ACC112 (cell line): ENCODE data around the gene CACNA2D4.
"Not testable (repeated sequence)": the region's sequence is repeated elsewhere in the genome, so short reads cannot be mapped to it uniquely, and the experiment has no call there.

Experiments used
- H2AFZ ChIP-seq: fragments of 200-600 bp; sonication (generic); one replicate; pipeline ENCODE4 v1.6.0; 2017; ENCODE audit warnings: antibody characterized with exemption, low read length; ENCODE audit not compliant: unreplicated experiment
- H3K27ac ChIP-seq: fragments of 200-600 bp; sonication (generic); 2 replicates; pipeline ENCODE4 v1.5.1; 2014; ENCODE audit warnings: low read depth, mild to moderate bottlenecking, antibody characterized with exemption, low read length, moderate library complexity
- H3K27me3 ChIP-seq: fragments of 200-600 bp; sonication (generic); 2 replicates; pipeline ENCODE4 v1.6.1; 2014; ENCODE audit warnings: mild to moderate bottlenecking, antibody characterized with exemption, low read length, moderate library complexity, mixed read lengths; ENCODE audit not compliant: insufficient read depth
- H3K36me3 ChIP-seq: fragments of 200-600 bp; sonication (generic); 2 replicates; pipeline ENCODE4 v1.6.1; 2016; ENCODE audit warnings: mild to moderate bottlenecking, antibody characterized with exemption, low read length, moderate library complexity, mixed read lengths; ENCODE audit not compliant: insufficient read depth
- H3K4me1 ChIP-seq: fragments of 200-600 bp; sonication (generic); one replicate; pipeline ENCODE4 v1.6.1; 2016; ENCODE audit warnings: low read length, mixed read lengths; ENCODE audit not compliant: insufficient read depth, unreplicated experiment, control insufficient read depth
- H3K4me3 ChIP-seq: fragments of 200-600 bp; sonication (generic); 2 replicates; pipeline ENCODE4 v1.5.1; 2014; ENCODE audit warnings: mild to moderate bottlenecking, low read depth, low read length
- H3K79me2 ChIP-seq: fragments of 200-600 bp; sonication (generic); one replicate; pipeline ENCODE4 v1.6.0; 2016; ENCODE audit warnings: low read length; ENCODE audit not compliant: control insufficient read depth, unreplicated experiment, insufficient read depth

Gene CACNA2D4

GRCh38 chr12:1820191-1820895 is 98.1 kb downstream of the CACNA2D4 start, which contains the start of gene LRTM2:
TSS of gene LRTM2 (plus strand) at chr12:1820565. CDS start at chr12:1828149, 7,584 bp downstream.
- H3K4me1 ChIP-seq, result no peaks in the 10 kb centered on the region

GRCh38 chr12:1819571-1819970 is 98.9 kb downstream of the CACNA2D4 start:
- Histone ChIP-seq H2AFZ (no peak overlapping the region), H3K27me3 (peaks cover 82% of the 10 kb centered on the region), H3K4me3 (no peak overlapping the region), H3K79me2 (no peaks in the 10 kb centered on the region), H3K4me1 (no peaks in the 10 kb centered on the region), H3K36me3 (no peaks in the 10 kb centered on the region), H3K27ac (no peak overlapping the region)

More at GRCh38 chr12:1820191-1820895, 98.1 kb downstream of the CACNA2D4 start, which contains the start of gene LRTM2:
- H3K27ac ChIP-seq, result no peak within 1 kb of the TSS
- no peaks in the 10 kb centered on the region for H3K36me3 ChIP-seq
- H3K27me3 ChIP-seq, result peaks cover 82% of the 10 kb centered on the region
- no peaks in the 10 kb centered on the region for H3K79me2 ChIP-seq
- H2AFZ ChIP-seq, result no peak within 1 kb of the TSS
- no peak within 1 kb of the TSS for H3K4me3 ChIP-seq

- Histone ChIP-seq H2AFZ (no peak overlapping the region), H3K4me3 (no peak overlapping the region), H3K4me1 (no peaks in the 10 kb centered on the region), H3K79me2 (no peaks in the 10 kb centered on the region), H3K27ac (no peak overlapping the region), H3K36me3 (no peaks in the 10 kb centered on the region), H3K27me3 (peaks cover 82% of the 10 kb centered on the region)
Measured at GRCh38 chr12:1819050-1819449, 99.4 kb downstream of the CACNA2D4 start.

GRCh38 chr12:1817928-1818327 is 100.5 kb downstream of the CACNA2D4 start:
- H3K4me3 ChIP-seq, H3K36me3 ChIP-seq, H3K79me2 ChIP-seq, H3K4me1 ChIP-seq, H3K27ac ChIP-seq, H2AFZ ChIP-seq: not testable (repeated sequence)
- H3K27me3 ChIP-seq, result peaks cover 71% of the 10 kb centered on the region

GRCh38 chr12:1816730-1817348 is 101.6 kb downstream of the CACNA2D4 start:
- Histone ChIP-seq H3K4me1 (peaks cover 4% of the 10 kb centered on the region), H3K79me2 (no peaks in the 10 kb centered on the region), H2AFZ (no peak overlapping the region), H3K27me3 (peaks cover 60% of the 10 kb centered on the region), H3K36me3 (no peaks in the 10 kb centered on the region), H3K4me3 (no peak overlapping the region), H3K27ac (no peak overlapping the region)

- peaks cover 52% of the 10 kb centered on the region for H3K27me3 ChIP-seq
- H2AFZ ChIP-seq, result no peak overlapping the region
- H3K4me1 ChIP-seq, result peaks cover 4% of the 10 kb centered on the region
- no peak overlapping the region for H3K4me3 ChIP-seq
- no peaks in the 10 kb centered on the region for H3K36me3 ChIP-seq
- H3K79me2 ChIP-seq, result no peaks in the 10 kb centered on the region
- no peak overlapping the region for H3K27ac ChIP-seq
Measured at GRCh38 chr12:1815814-1816729, 102.4 kb downstream of the CACNA2D4 start.

GRCh38 chr12:1815108-1815507 is 103.3 kb downstream of the CACNA2D4 start:
- Histone ChIP-seq H3K27me3 (peaks cover 42% of the 10 kb centered on the region), H3K79me2 (no peaks in the 10 kb centered on the region), H3K27ac (no peak overlapping the region), H2AFZ (no peak overlapping the region), H3K4me1 (peaks cover 4% of the 10 kb centered on the region), H3K4me3 (no peak overlapping the region), H3K36me3 (no peaks in the 10 kb centered on the region)

- Histone ChIP-seq H3K27ac (no peak overlapping the region), H3K4me1 (peaks cover 4% of the 10 kb centered on the region), H3K36me3 (no peaks in the 10 kb centered on the region), H3K4me3 (no peak overlapping the region), H2AFZ (no peak overlapping the region), H3K79me2 (no peaks in the 10 kb centered on the region), H3K27me3 (peaks cover 34% of the 10 kb centered on the region)
Measured at GRCh38 chr12:1814266-1814665, 104.2 kb downstream of the CACNA2D4 start.

GRCh38 chr12:1812650-1813302 is 105.7 kb downstream of the CACNA2D4 start:
- peaks cover 4% of the 10 kb centered on the region for H3K4me1 ChIP-seq
- H3K4me3 ChIP-seq, result no peak overlapping the region
- no peak overlapping the region for H3K27ac ChIP-seq
- H3K79me2 ChIP-seq, result no peaks in the 10 kb centered on the region
- no peak overlapping the region for H2AFZ ChIP-seq
- peaks cover 30% of the 10 kb centered on the region for H3K27me3 ChIP-seq
- H3K36me3 ChIP-seq, result no peaks in the 10 kb centered on the region

GRCh38 chr12:1811948-1812291 is 106.5 kb downstream of the CACNA2D4 start:
- Histone ChIP-seq H3K27me3 (peaks cover 28% of the 10 kb centered on the region), H3K27ac (no peak overlapping the region), H3K79me2 (no peaks in the 10 kb centered on the region), H3K36me3 (no peaks in the 10 kb centered on the region), H2AFZ (no peak overlapping the region), H3K4me1 (peaks cover 4% of the 10 kb centered on the region), H3K4me3 (no peak overlapping the region)
